ENCODE results near the gene HERC2. TPM values are rescaled to one million over a fixed set of nuclear protein-coding genes. Genes with fewer than 3 reads are reported as not detected.

Gene HERC2
- total and polyA plus RNA-seq, 5 donors from 2014 or later: 8.2 to 69.0 (median 10.4) TPM

DNA sequence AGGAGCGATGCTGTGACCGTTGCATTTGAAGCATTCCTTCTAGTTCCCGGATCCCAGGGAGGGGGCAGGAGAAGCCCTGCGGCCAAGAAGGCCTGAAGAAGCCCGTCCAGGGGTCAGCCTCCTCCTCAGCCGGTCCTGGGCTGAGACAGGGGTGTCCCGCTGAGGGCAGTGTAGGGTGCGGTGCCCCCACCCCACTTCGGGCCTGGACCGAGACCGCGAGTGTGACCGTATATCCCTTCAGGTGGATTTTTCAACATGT is 225.6 kb downstream of the HERC2 start:
- no peaks in the 10 kb centered on the region for H3K36me3 Mint-ChIP-seq
- peaks cover 47% of the 10 kb centered on the region for H3K4me1 ChIP-seq (ENCODE audit: control insufficient read depth, insufficient read depth, low read length, poor library complexity, severe bottlenecking)
- ATAC-seq (ENCODE audit: low read depth in 2 of 2): no peak
- no peak overlapping the region for H3K27ac ChIP-seq (ENCODE audit: insufficient read depth, low read length, poor library complexity, severe bottlenecking)
- H3K36me3 ChIP-seq (ENCODE audit: control insufficient read depth, insufficient read depth, low read length): no peaks in the 10 kb centered on the region
- peak overlapping the region; percentile 88 to 93 (median 90) for H3K4me3 Mint-ChIP-seq
- H3K9me3 Mint-ChIP-seq: peaks cover 0 to 15% (median 3%) of the 10 kb centered on the region in 7 donors
- no peak overlapping the region for H3K27ac Mint-ChIP-seq
- DNase-seq: no peak
- H3K27me3 Mint-ChIP-seq: peaks cover 72% of the 10 kb centered on the region
- H3K4me3 ChIP-seq (ENCODE audit: low read depth, low read length): peak overlapping the region; percentile 57
- peaks cover 6 to 9% of the 10 kb centered on the region in 2 experiments for H3K9me3 ChIP-seq (ENCODE audit: control insufficient read depth in 2 of 2, low read length in 2 of 2)
- H3K27me3 ChIP-seq (ENCODE audit: control insufficient read depth, insufficient read depth, low read length): peaks cover 37% of the 10 kb centered on the region
- peaks cover 9 to 48% (median 25%) of the 10 kb centered on the region in 4 donors for H3K4me1 Mint-ChIP-seq

DNA sequence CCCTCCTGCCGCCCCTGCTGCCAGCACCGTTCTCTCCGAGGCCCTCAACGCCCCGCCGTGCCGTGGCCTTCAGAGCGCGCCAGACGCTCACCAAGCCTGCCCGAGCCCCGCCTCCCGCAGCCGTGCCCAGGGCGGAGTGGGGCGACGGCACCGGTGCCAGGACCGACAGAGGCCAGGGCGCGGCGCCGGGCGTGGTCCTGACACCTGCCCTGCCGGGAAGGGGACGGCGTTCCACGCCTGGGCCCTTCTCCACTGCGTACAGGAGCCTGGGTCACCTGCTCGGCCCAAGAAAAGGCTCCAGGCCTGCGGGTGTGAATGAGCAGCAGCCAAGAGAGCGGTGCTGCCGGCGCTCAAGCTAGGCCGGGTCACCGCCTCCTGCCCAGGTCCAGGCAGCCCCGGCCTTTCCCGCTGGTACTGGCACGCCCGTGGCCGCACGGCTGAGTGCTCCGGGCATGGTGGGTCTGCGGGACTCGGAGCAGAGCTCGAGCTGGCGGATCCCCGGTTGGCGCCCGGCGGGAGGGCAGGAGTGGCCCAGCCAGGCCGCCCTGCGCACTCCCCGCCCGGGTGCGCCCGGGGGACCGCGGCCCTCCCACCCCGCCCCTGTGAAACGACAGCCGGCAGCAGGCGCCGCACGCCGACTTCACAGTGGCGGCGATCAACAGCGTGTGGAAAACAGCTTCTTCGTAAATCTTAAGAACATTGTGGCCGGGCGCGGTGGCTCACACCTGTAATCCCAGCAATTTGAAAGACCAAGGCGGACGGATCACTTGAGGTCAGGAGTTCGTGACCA is 227.1 kb downstream of the HERC2 start:
- Mint-ChIP-seq H3K27ac (peak overlapping the region in 1 of 3 donors; percentile 45), H3K4me3 (peak overlapping the region; percentile 88 to 93 (median 90))
- H3K27me3 ChIP-seq (ENCODE audit: control insufficient read depth, insufficient read depth, low read length): peaks cover 38% of the 10 kb centered on the region

GRCh38 chr15:28093752-28094535 is 228.0 kb downstream of the HERC2 start:
- Mint-ChIP-seq H3K27me3 (peaks cover 82% of the 10 kb centered on the region), H3K4me1 (peaks cover 4 to 36% (median 18%) of the 10 kb centered on the region in 4 donors), H3K27ac (no peak overlapping the region), H3K36me3 (no peaks in the 10 kb centered on the region), H3K4me3 (peak overlapping the region; percentile 22 to 54 (median 36)), H3K9me3 (peaks cover 2 to 28% (median 6%) of the 10 kb centered on the region in 7 donors)
- DNase-seq (no peak), ATAC-seq (ENCODE audit: low read depth in 2 of 2) (no peak)
- Histone ChIP-seq H3K4me1 (ENCODE audit: control insufficient read depth, insufficient read depth, low read length, poor library complexity, severe bottlenecking) (peaks cover 43% of the 10 kb centered on the region), H3K9me3 (ENCODE audit: control insufficient read depth in 2 of 2, low read length in 2 of 2) (peaks cover 24 to 25% of the 10 kb centered on the region in 2 experiments), H3K27me3 (ENCODE audit: control insufficient read depth, insufficient read depth, low read length) (peaks cover 37% of the 10 kb centered on the region), H3K36me3 (ENCODE audit: control insufficient read depth, insufficient read depth, low read length) (no peaks in the 10 kb centered on the region), H3K27ac (ENCODE audit: insufficient read depth, low read length, poor library complexity, severe bottlenecking) (no peak overlapping the region), H3K4me3 (ENCODE audit: low read depth, low read length) (no peak overlapping the region)

More for the DNA sequence above, 227.1 kb downstream of the HERC2 start:
- peak in 2 of 3 donors; percentile 25 to 29 for DNase-seq
- no peak overlapping the region for H3K27ac ChIP-seq (ENCODE audit: insufficient read depth, low read length, poor library complexity, severe bottlenecking)
- Mint-ChIP-seq H3K9me3 (peaks cover 3 to 26% (median 8%) of the 10 kb centered on the region in 7 donors), H3K27me3 (peaks cover 79% of the 10 kb centered on the region), H3K36me3 (no peaks in the 10 kb centered on the region), H3K4me1 (peaks cover 8 to 43% (median 22%) of the 10 kb centered on the region in 4 donors)
- peaks cover 19 to 21% of the 10 kb centered on the region in 2 experiments for H3K9me3 ChIP-seq (ENCODE audit: control insufficient read depth in 2 of 2, low read length in 2 of 2)
- peak in 1 of 2 donors; percentile 39 for ATAC-seq (ENCODE audit: low read depth in 2 of 2)
- peak overlapping the region; percentile 66 for H3K4me3 ChIP-seq (ENCODE audit: low read depth, low read length)
- H3K36me3 ChIP-seq (ENCODE audit: control insufficient read depth, insufficient read depth, low read length): no peaks in the 10 kb centered on the region
- H3K4me1 ChIP-seq (ENCODE audit: control insufficient read depth, insufficient read depth, low read length, poor library complexity, severe bottlenecking): peaks cover 47% of the 10 kb centered on the region

- Mint-ChIP-seq H3K36me3 (no peaks in the 10 kb centered on the region), H3K27ac (no peak overlapping the region), H3K4me3 (no peak overlapping the region), H3K9me3 (peaks cover 3 to 37% (median 10%) of the 10 kb centered on the region in 7 donors), H3K27me3 (peaks cover 81% of the 10 kb centered on the region), H3K4me1 (peaks cover 1 to 24% (median 14%) of the 10 kb centered on the region in 4 donors)
- H3K36me3 ChIP-seq (ENCODE audit: control insufficient read depth, insufficient read depth, low read length): no peaks in the 10 kb centered on the region
- ATAC-seq (ENCODE audit: low read depth in 2 of 2): no peak
- no peak overlapping the region for H3K27ac ChIP-seq (ENCODE audit: insufficient read depth, low read length, poor library complexity, severe bottlenecking)
- H3K4me3 ChIP-seq (ENCODE audit: low read depth, low read length): no peak overlapping the region
- H3K4me1 ChIP-seq (ENCODE audit: control insufficient read depth, insufficient read depth, low read length, poor library complexity, severe bottlenecking): peaks cover 28% of the 10 kb centered on the region
- no peak for DNase-seq
- H3K9me3 ChIP-seq (ENCODE audit: control insufficient read depth in 2 of 2, low read length in 2 of 2): peaks cover 24 to 28% of the 10 kb centered on the region in 2 experiments
- H3K27me3 ChIP-seq (ENCODE audit: control insufficient read depth, insufficient read depth, low read length): peaks cover 23% of the 10 kb centered on the region
Observed at GRCh38 chr15:28091313-28091712, 230.7 kb downstream of the HERC2 start.

DNA sequence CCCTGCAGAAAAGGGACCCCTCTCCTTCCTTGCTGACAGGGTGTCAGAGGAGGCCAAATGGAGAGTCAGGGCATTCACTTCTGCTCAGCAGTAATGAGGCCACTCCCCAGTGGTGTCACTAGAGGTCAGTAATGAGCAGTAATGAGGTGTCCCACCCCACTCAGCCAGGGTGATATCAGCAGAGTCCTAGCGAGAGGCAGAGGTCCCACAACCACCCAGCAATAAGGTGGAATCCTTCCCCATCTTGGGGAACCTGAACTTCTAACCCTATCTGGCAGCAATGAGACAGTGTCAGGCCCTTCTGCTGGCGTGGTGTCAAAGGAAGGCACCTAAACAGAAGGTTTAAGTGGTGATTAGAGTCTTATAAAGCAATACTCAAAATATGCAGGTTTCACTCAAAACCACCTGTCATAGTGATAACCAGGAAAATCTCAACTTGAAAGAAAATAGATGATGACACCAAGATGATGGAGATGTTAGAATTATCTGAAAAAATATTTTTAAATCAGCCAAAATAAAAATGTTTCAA is 235.7 kb downstream of the HERC2 start:
- ATAC-seq (ENCODE audit: low read depth in 2 of 2) (peak; percentile 88 to 95), DNase-seq (peak; percentile 20 to 64 (median 62))
- Histone ChIP-seq H3K27me3 (ENCODE audit: control insufficient read depth, insufficient read depth, low read length) (peaks cover 11% of the 10 kb centered on the region), H3K4me3 (ENCODE audit: low read depth, low read length) (no peak overlapping the region), H3K4me1 (ENCODE audit: control insufficient read depth, insufficient read depth, low read length, poor library complexity, severe bottlenecking) (peaks cover 4% of the 10 kb centered on the region), H3K36me3 (ENCODE audit: control insufficient read depth, insufficient read depth, low read length) (no peaks in the 10 kb centered on the region), H3K9me3 (ENCODE audit: control insufficient read depth in 2 of 2, low read length in 2 of 2) (peaks cover 18% of the 10 kb centered on the region in 2 experiments), H3K27ac (ENCODE audit: insufficient read depth, low read length, poor library complexity, severe bottlenecking) (no peak overlapping the region)
- Mint-ChIP-seq H3K9me3 (peaks cover 3 to 25% (median 11%) of the 10 kb centered on the region in 7 donors), H3K27me3 (peaks cover 48% of the 10 kb centered on the region), H3K36me3 (no peaks in the 10 kb centered on the region), H3K4me3 (no peak overlapping the region), H3K27ac (no peak overlapping the region), H3K4me1 (peaks cover 0 to 6% (median 4%) of the 10 kb centered on the region in 4 donors)

DNA sequence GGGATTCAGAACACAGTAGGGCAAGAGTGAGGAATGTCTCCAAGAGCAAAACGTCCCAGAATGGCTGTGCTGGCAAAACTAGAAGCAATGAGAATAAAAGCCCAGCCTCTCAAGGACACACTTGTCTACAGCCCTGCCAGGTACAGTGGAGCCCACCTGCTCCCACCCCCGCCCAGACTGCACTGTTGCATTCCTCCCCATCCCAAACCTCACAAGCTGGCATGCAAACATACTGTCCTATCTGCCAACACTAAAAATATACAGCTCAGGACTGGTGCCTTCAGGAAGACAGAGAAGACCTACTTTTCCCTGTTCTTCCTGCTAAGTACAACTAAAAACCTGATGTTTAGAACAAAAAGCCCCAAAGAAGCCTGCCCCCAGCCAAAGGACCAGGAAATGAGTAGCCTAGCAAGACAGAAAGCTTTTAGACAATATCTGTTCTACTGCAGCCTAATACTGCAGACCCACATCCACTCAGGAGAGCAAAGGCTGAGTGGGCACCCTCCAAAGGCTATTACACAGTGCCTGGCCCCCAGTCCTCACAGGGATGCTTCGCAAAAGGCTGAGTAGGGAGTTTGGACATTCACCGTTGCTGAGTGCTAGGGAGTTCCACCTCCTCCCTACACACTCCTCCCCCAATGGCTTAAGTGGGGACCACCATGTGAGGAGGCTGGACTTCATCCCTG is 236.3 kb downstream of the HERC2 start:
- Histone ChIP-seq H3K9me3 (ENCODE audit: control insufficient read depth in 2 of 2, low read length in 2 of 2) (peaks cover 12% of the 10 kb centered on the region in 2 experiments), H3K36me3 (ENCODE audit: control insufficient read depth, insufficient read depth, low read length) (no peaks in the 10 kb centered on the region), H3K4me3 (ENCODE audit: low read depth, low read length) (no peak overlapping the region), H3K4me1 (ENCODE audit: control insufficient read depth, insufficient read depth, low read length, poor library complexity, severe bottlenecking) (peaks cover 4% of the 10 kb centered on the region), H3K27ac (ENCODE audit: insufficient read depth, low read length, poor library complexity, severe bottlenecking) (no peak overlapping the region), H3K27me3 (ENCODE audit: control insufficient read depth, insufficient read depth, low read length) (peaks cover 8% of the 10 kb centered on the region)
- Mint-ChIP-seq H3K4me3 (no peak overlapping the region), H3K9me3 (peaks cover 2 to 21% (median 13%) of the 10 kb centered on the region in 7 donors), H3K4me1 (peaks cover 0 to 6% (median 4%) of the 10 kb centered on the region in 4 donors), H3K36me3 (no peaks in the 10 kb centered on the region), H3K27me3 (peaks cover 42% of the 10 kb centered on the region), H3K27ac (no peak overlapping the region)
- ATAC-seq (ENCODE audit: low read depth in 2 of 2) (no peak), DNase-seq (no peak)

GRCh38 chr15:28084547-28084946 is 237.4 kb downstream of the HERC2 start:
- peaks cover 1 to 4% of the 10 kb centered on the region in 2 experiments for H3K9me3 ChIP-seq (ENCODE audit: control insufficient read depth in 2 of 2, low read length in 2 of 2)
- peaks cover 2% of the 10 kb centered on the region for H3K27me3 ChIP-seq (ENCODE audit: control insufficient read depth, insufficient read depth, low read length)
- H3K4me3 ChIP-seq (ENCODE audit: low read depth, low read length): no peak overlapping the region
- peaks cover 4% of the 10 kb centered on the region for H3K4me1 ChIP-seq (ENCODE audit: control insufficient read depth, insufficient read depth, low read length, poor library complexity, severe bottlenecking)
- peaks cover 0 to 12% (median 8%) of the 10 kb centered on the region in 7 donors for H3K9me3 Mint-ChIP-seq
- H3K4me3 Mint-ChIP-seq: no peak overlapping the region
- ATAC-seq (ENCODE audit: low read depth in 2 of 2) (no peak), DNase-seq (no peak)
- H3K36me3 ChIP-seq (ENCODE audit: control insufficient read depth, insufficient read depth, low read length): no peaks in the 10 kb centered on the region
- H3K27me3 Mint-ChIP-seq: peaks cover 31% of the 10 kb centered on the region
- no peak overlapping the region for H3K27ac Mint-ChIP-seq
- no peaks in the 10 kb centered on the region for H3K36me3 Mint-ChIP-seq
- H3K4me1 Mint-ChIP-seq: peaks cover 0 to 6% (median 4%) of the 10 kb centered on the region in 4 donors
- no peak overlapping the region for H3K27ac ChIP-seq (ENCODE audit: insufficient read depth, low read length, poor library complexity, severe bottlenecking)

Data from CD4-positive, CD25-positive, alpha-beta regulatory T cell (primary cell).